Mesenchymal stem cell (in vitro differentiated cells and primary cell): ENCODE data around the gene UXS1.

Experiments used
- DNase-seq: peaks from one replicate; pipeline ENCODE4 v3.0.0-alpha.2; 2013
- H2AFZ ChIP-seq: one replicate; pipeline ENCODE4 v1.6.1; 2013; ENCODE audit warnings: low read depth, mild to moderate bottlenecking, control low read depth, inconsistent platforms, low read length, moderate library complexity
- H2AK5ac ChIP-seq: 2 replicates; pipeline ENCODE4 v1.6.1; 2013; ENCODE audit warnings: low read length, moderate library complexity, mild to moderate bottlenecking, inconsistent platforms; ENCODE audit not compliant: severe bottlenecking
- H2BK120ac ChIP-seq: one replicate; pipeline ENCODE4 v1.6.1; 2013; ENCODE audit warnings: low read depth, mild to moderate bottlenecking, inconsistent platforms, low read length, moderate library complexity
- H2BK12ac ChIP-seq, 2 experiments: one replicate each; pipeline ENCODE4 v1.6.1; 2013; ENCODE audit warnings: inconsistent platforms in 2 of 2, low read length in 2 of 2, mild to moderate bottlenecking in 2 of 2, moderate library complexity in 2 of 2, control low read depth in 1 of 2
- H2BK15ac ChIP-seq: one replicate; pipeline ENCODE4 v1.6.1; 2013; ENCODE audit warnings: mild to moderate bottlenecking, low read depth, inconsistent platforms; ENCODE audit not compliant: poor library complexity, severe bottlenecking
- H2BK5ac ChIP-seq: 2 replicates; pipeline ENCODE4 v1.6.1; 2013; ENCODE audit warnings: low read depth, mild to moderate bottlenecking, low read length, control low read depth, inconsistent platforms; ENCODE audit not compliant: poor library complexity, severe bottlenecking
- H3K14ac ChIP-seq, 2 experiments: one replicate each; pipeline ENCODE4 v1.6.1; 2013; ENCODE audit warnings: inconsistent platforms in 2 of 2, low read length in 2 of 2, control low read depth in 1 of 2, mild to moderate bottlenecking in 1 of 2, moderate library complexity in 1 of 2
- H3K18ac ChIP-seq, 2 experiments: one replicate each; pipeline ENCODE4 v1.6.1; 2013; ENCODE audit warnings: inconsistent platforms in 2 of 2, low read length in 2 of 2, control low read depth in 1 of 2, low read depth in 1 of 2, mild to moderate bottlenecking in 1 of 2
- H3K23ac ChIP-seq, 2 experiments: one replicate each; pipeline ENCODE4 v1.6.1; 2013; ENCODE audit warnings: inconsistent platforms in 2 of 2, low read length in 2 of 2, mild to moderate bottlenecking in 2 of 2, moderate library complexity in 2 of 2, control low read depth in 1 of 2
- H3K27ac ChIP-seq: 2 replicates; pipeline ENCODE4 v1.5.1; 2013; ENCODE audit warnings: mild to moderate bottlenecking, moderate library complexity, low read length, control low read depth, inconsistent platforms; ENCODE audit not compliant: poor library complexity, severe bottlenecking
- H3K27me3 ChIP-seq, 2 experiments: 2 replicates each; pipeline versions ENCODE4 v1.6.1 to v1.7.0; 2013; ENCODE audit warnings: low read length in 2 of 2, mild to moderate bottlenecking in 2 of 2, moderate library complexity in 2 of 2, control low read depth in 1 of 2, inconsistent platforms in 1 of 2; ENCODE audit not compliant: control insufficient read depth in 1 of 2, insufficient read depth in 1 of 2
- H3K36me3 ChIP-seq, 2 experiments: 2 replicates each; pipeline versions ENCODE4 v1.6.1 to v1.7.0; 2013; ENCODE audit warnings: low read length in 2 of 2, control low read depth in 1 of 2, inconsistent platforms in 1 of 2, low read depth in 1 of 2, mild to moderate bottlenecking in 1 of 2; ENCODE audit not compliant: insufficient read depth in 2 of 2, control insufficient read depth in 1 of 2
- H3K4ac ChIP-seq, 2 experiments: one replicate each; pipeline ENCODE4 v1.6.1; 2013; ENCODE audit warnings: inconsistent platforms in 2 of 2, low read length in 2 of 2, mild to moderate bottlenecking in 2 of 2, moderate library complexity in 2 of 2, control low read depth in 1 of 2, low read depth in 1 of 2
- H3K4me1 ChIP-seq: 2 replicates; pipeline ENCODE4 v1.6.1; 2013; ENCODE audit warnings: low read depth, low read length, control low read depth; ENCODE audit not compliant: control insufficient read depth, insufficient read depth
- H3K4me2 ChIP-seq: 2 replicates; pipeline ENCODE4 v1.6.1; 2013; ENCODE audit warnings: low read length, mild to moderate bottlenecking, inconsistent platforms; ENCODE audit not compliant: poor library complexity, severe bottlenecking
- H3K4me3 ChIP-seq, 2 experiments: 2 replicates each; pipeline versions ENCODE4 v1.5.1 to v1.7.0; 2013; ENCODE audit warnings: low read length in 2 of 2, mild to moderate bottlenecking in 2 of 2, control low read depth in 1 of 2, low read depth in 1 of 2; ENCODE audit not compliant: insufficient read depth in 1 of 2
- H3K79me1 ChIP-seq: replicated peaks from 2 replicates; pipeline ENCODE4 v1.6.1; 2013; ENCODE audit warnings: mild to moderate bottlenecking, control low read depth, low read length, inconsistent platforms; ENCODE audit not compliant: poor library complexity, severe bottlenecking
- H3K9ac ChIP-seq: 2 replicates; pipeline ENCODE4 v1.7.0; 2013; ENCODE audit warnings: mild to moderate bottlenecking, low read length, moderate library complexity
- H3K9me3 ChIP-seq: 2 replicates; pipeline ENCODE4 v1.7.0; 2013; ENCODE audit warnings: mild to moderate bottlenecking, low read length; ENCODE audit not compliant: control insufficient read depth
- H4K8ac ChIP-seq: one replicate; pipeline ENCODE4 v1.6.1; 2013; ENCODE audit warnings: inconsistent platforms, mild to moderate bottlenecking, low read length, moderate library complexity
- H4K91ac ChIP-seq: one replicate; pipeline ENCODE4 v1.6.1; 2013; ENCODE audit warnings: mild to moderate bottlenecking, low read length, inconsistent platforms
- WGBS: methylation state at CpG from one replicate; pipeline ENCODE4 v1.1.7; 2013; ENCODE audit warnings: mixed read lengths; 5-methylcytosine and 5-hydroxymethylcytosine counted together

UXS1 gene

GRCh38 chr2:106107509-106108131, 86.5 kb downstream of the UXS1 start:
- Histone ChIP-seq H3K9ac (no peak overlapping the region), H3K9me3 (no peaks in the 10 kb centered on the region), H2BK15ac (no peak overlapping the region), H3K4me1 (peaks cover 19% of the 10 kb centered on the region), H3K14ac (no peak overlapping the region), H4K91ac (no peak overlapping the region), H3K79me1 (peaks cover 23% of the 10 kb centered on the region), H3K27ac (no peak overlapping the region), H3K18ac (no peak overlapping the region), H3K4me3 (no peak overlapping the region), H2AK5ac (no peak overlapping the region), H2BK120ac (no peak overlapping the region), H4K8ac (no peak overlapping the region), H3K27me3 (no peaks in the 10 kb centered on the region), H3K36me3 (peaks cover 46 to 71% of the 10 kb centered on the region in 2 experiments), H3K4ac (no peak overlapping the region), H2AFZ (no peak overlapping the region), H3K4me2 (no peak overlapping the region), H2BK5ac (no peak overlapping the region), H3K23ac (no peak overlapping the region), H2BK12ac (no peak overlapping the region)
- peak; percentile 69 for DNase-seq
- 67% methylated on average over 14 of the region's 14 CpGs for WGBS

- H2BK15ac ChIP-seq: no peak overlapping the region
- WGBS: 96% methylated on average over 11 of the region's 12 CpGs
Measured at GRCh38 chr2:106106622-106107508, 87.2 kb downstream of the UXS1 start.

GRCh38 chr2:106105151-106105922, 88.8 kb downstream of the UXS1 start:
- DNase-seq: no peak
- H2AFZ ChIP-seq: no peak overlapping the region
- H4K91ac ChIP-seq: no peak overlapping the region
- H2BK120ac ChIP-seq: no peak overlapping the region
- H3K4me3 ChIP-seq: no peak overlapping the region
- peaks cover 28 to 57% of the 10 kb centered on the region in 2 experiments for H3K36me3 ChIP-seq
- 91% methylated on average over 16 of the region's 16 CpGs for WGBS
- H3K4me1 ChIP-seq: peaks cover 13% of the 10 kb centered on the region
- no peaks in the 10 kb centered on the region for H3K27me3 ChIP-seq
- H3K27ac ChIP-seq: no peak overlapping the region
- H2AK5ac ChIP-seq: no peak overlapping the region
- H3K18ac ChIP-seq: no peak overlapping the region
- H2BK12ac ChIP-seq: no peak overlapping the region
- H3K9ac ChIP-seq: no peak overlapping the region
- no peak overlapping the region for H3K4me2 ChIP-seq
- no peak overlapping the region for H3K14ac ChIP-seq
- no peak overlapping the region for H4K8ac ChIP-seq
- H2BK15ac ChIP-seq: no peak overlapping the region
- no peaks in the 10 kb centered on the region for H3K9me3 ChIP-seq
- H2BK5ac ChIP-seq: no peak overlapping the region
- H3K79me1 ChIP-seq: peaks cover 10% of the 10 kb centered on the region
- H3K23ac ChIP-seq: no peak overlapping the region
- no peak overlapping the region for H3K4ac ChIP-seq

More at GRCh38 chr2:106106622-106107508, 87.2 kb downstream of the UXS1 start:
- no peak overlapping the region for H4K8ac ChIP-seq
- H3K4ac ChIP-seq: no peak overlapping the region
- H2AFZ ChIP-seq: no peak overlapping the region
- no peaks in the 10 kb centered on the region for H3K27me3 ChIP-seq
- no peak overlapping the region for H3K14ac ChIP-seq
- no peaks in the 10 kb centered on the region for H3K9me3 ChIP-seq
- no peak for DNase-seq
- peaks cover 13% of the 10 kb centered on the region for H3K4me1 ChIP-seq
- H3K18ac ChIP-seq: no peak overlapping the region
- no peak overlapping the region for H4K91ac ChIP-seq
- no peak overlapping the region for H2AK5ac ChIP-seq
- no peak overlapping the region for H3K23ac ChIP-seq
- H3K4me2 ChIP-seq: no peak overlapping the region
- H2BK5ac ChIP-seq: no peak overlapping the region
- H2BK120ac ChIP-seq: no peak overlapping the region
- no peak overlapping the region for H2BK12ac ChIP-seq
- H3K79me1 ChIP-seq: peaks cover 16% of the 10 kb centered on the region
- peaks cover 38 to 64% of the 10 kb centered on the region in 2 experiments for H3K36me3 ChIP-seq
- no peak overlapping the region for H3K9ac ChIP-seq
- H3K27ac ChIP-seq: no peak overlapping the region
- no peak overlapping the region for H3K4me3 ChIP-seq
